Endothelial cell of umbilical vein (primary cell): ENCODE measurements around the gene ADCY9.

Experiments used
- CTCF ChIP-seq, 2 donors: IDR thresholded peaks; 1 replicate in 1 of 2; 2 replicates in 1 of 2; pipeline ENCODE4 v1.5.1; 2011; ENCODE audit warnings: low read length in 2 of 2, mild to moderate bottlenecking in 2 of 2, moderate library complexity in 2 of 2, control low read depth in 1 of 2, inconsistent platforms in 1 of 2, low read depth in 1 of 2; ENCODE audit not compliant: insufficient read depth in 1 of 2; ENCODE audit errors: extremely low read depth in 1 of 2
- EZH2 ChIP-seq: IDR thresholded peaks from 2 replicates; pipeline ENCODE4 v1.6.1; 2012; ENCODE audit warnings: borderline replicate concordance, low read depth, mild to moderate bottlenecking, moderate library complexity, low read length, inconsistent platforms; ENCODE audit not compliant: severe bottlenecking
- MYC ChIP-seq: IDR thresholded peaks from one replicate; pipeline ENCODE4 v1.6.1; 2011; ENCODE audit warnings: mild to moderate bottlenecking, low read depth, low read length
- POLR2A ChIP-seq: IDR thresholded peaks from 2 replicates; pipeline ENCODE4 v1.6.1; 2012; ENCODE audit warnings: low read depth, mild to moderate bottlenecking, control low read depth, low read length

- no peak for TF ChIP-seq CTCF (IDR thresholded peaks at IDR 0.05; ENCODE audit: extremely low read depth in 1 of 2, insufficient read depth in 1 of 2, low read depth in 1 of 2, low read length in 2 of 2)
- TF ChIP-seq POLR2A: no peak
- no peak for TF ChIP-seq EZH2
- no peak for TF ChIP-seq MYC
These were observed 128.2 kb downstream of the ADCY9 start for GRCh38 chr16:3988011-3988410.
